Pancreas (tissue), 10 donors: ENCODE results near the gene WDR27. TPM values are rescaled to one million over a fixed set of nuclear protein-coding genes. Genes with fewer than 3 reads are reported as not detected.

Experiments used
- ATAC-seq, 4 donors: fragments of 200-7000 bp; cut with Tn5 transposase; one replicate each; pipeline versions ENCODE4 v1.8.0 to v1.9.1; 2020; ENCODE audit warnings: mild to moderate bottlenecking in 4 of 4, moderate library complexity in 4 of 4
- DNase-seq, 6 donors: peaks; one replicate each; pipeline ENCODE4 v3.0.0-alpha.2; 2020
- FAIRE-seq: peaks from 2 replicates; lab custom pipeline; 2012; peaks lifted over from hg19 to GRCh38; lab: Jason Lieb, UNC
- H3K27ac ChIP-seq, 4 donors: fragments of 200-600 bp; sonication (generic); 1 replicate in 3 of 4; 2 replicates in 1 of 4; pipeline versions ENCODE4 v1.5.0 to v1.8.0; 2020
- H3K27me3 ChIP-seq, 4 donors: fragments of 200-600 bp; one replicate each; pipeline ENCODE4 v1.8.0; 2021
- H3K36me3 ChIP-seq, 3 donors: fragments of 200-600 bp; sonication (generic) in 1 of 3; one replicate each; pipeline versions ENCODE4 v1.5.0 to v1.8.0; 2020 to 2021
- H3K4me1 ChIP-seq, 3 donors: fragments of 200-600 bp; one replicate each; pipeline ENCODE4 v1.8.0; 2021
- H3K4me3 ChIP-seq, 4 donors: fragments of 200-600 bp; sonication (generic) in 2 of 4; one replicate each; pipeline versions ENCODE4 v1.5.0 to v1.8.0; 2020 to 2021
- H3K9me3 ChIP-seq, 4 donors: fragments of 200-600 bp; one replicate each; pipeline ENCODE4 v1.8.0; 2021
- CTCF ChIP-seq, 4 donors: fragments of 200-600 bp; sonication (generic) in 3 of 4; IDR thresholded peaks; one replicate each; pipeline versions ENCODE4 v1.5.0 to v1.8.0; 2021; ENCODE audit warnings: antibody characterized with exemption in 4 of 4
- WGBS, 2 donors: extraction: QIAGEN DNeasy Blood & Tissue Kit; methylation state at CpG; one replicate each; pipeline ENCODE4 v1.1.7; 2013; 5-methylcytosine and 5-hydroxymethylcytosine counted together
- intact Hi-C, 3 donors: fragments of 100-400 bp; cut with DNase I; formaldehyde crosslinking; loops; one replicate each; pipeline versions ENCODE4 v1.11.1 to v1.14.2; 2022
- polyA plus RNA-seq, 2 donors: library from polyadenylated mRNA; stranded (reverse); fragments of 200-250 nt; gene quantifications; one replicate each; pipeline ENCODE4 v1.2.3, GENCODE V29; 2013
- total RNA-seq, 6 donors: library from RNA; stranded (reverse); fragmentation: NEBNext Ultra II Directional in 4 of 6; extraction: Animal tissue kit (Norgen Biotek cat#: 25700) in 4 of 6; gene quantifications; one replicate each; pipeline versions ENCODE4 v1.2.1 to v1.2.4, GENCODE V29; 2021 to 2023
- donor health status: healthy with polysubstance abuse.
- donor health status: DM: no; HTN: no; CAD: no; lungs with moderate emphysema.
- donor health status: DM: no; HTN: no; CAD: no.
- donor health status: control.
- donor health status: control.
- donor health status: Bipolar disorder and iron deficiency.
- donor health status: DM: yes; HTN: yes; CAD: no.
- donor health status: DM: no; HTN: no; CAD: no.
- donor health status: DM: no; HTN: no; CAD: no.
- donor health status: DM: yes; HTN: yes; CAD: no.

The WDR27 gene
- total and polyA plus RNA-seq, 8 donors, result 9.6 to 43.1 (median 16.4) TPM

- no peak overlapping the region for H3K4me3 ChIP-seq
- no peak overlapping the region for H3K27ac ChIP-seq
- no peak for TF ChIP-seq CTCF (IDR thresholded peaks at IDR 0.05)
- intact Hi-C loops, result no loop called here
- H3K9me3 ChIP-seq, result no peaks in the 10 kb centered on the region
- 94% methylated on average over 23 of the region's 23 CpGs for WGBS, 2 donors
- no peaks in the 10 kb centered on the region for H3K27me3 ChIP-seq
- H3K4me1 ChIP-seq, result no peaks in the 10 kb centered on the region
- DNase-seq (peak in 1 of 6 donors; percentile 44), FAIRE-seq (no peak), ATAC-seq (no peak)
- H3K36me3 ChIP-seq, result no peaks in the 10 kb centered on the region
Observed at GRCh38 chr6:169656546-169657283, 45.1 kb downstream of the WDR27 start.

DNA sequence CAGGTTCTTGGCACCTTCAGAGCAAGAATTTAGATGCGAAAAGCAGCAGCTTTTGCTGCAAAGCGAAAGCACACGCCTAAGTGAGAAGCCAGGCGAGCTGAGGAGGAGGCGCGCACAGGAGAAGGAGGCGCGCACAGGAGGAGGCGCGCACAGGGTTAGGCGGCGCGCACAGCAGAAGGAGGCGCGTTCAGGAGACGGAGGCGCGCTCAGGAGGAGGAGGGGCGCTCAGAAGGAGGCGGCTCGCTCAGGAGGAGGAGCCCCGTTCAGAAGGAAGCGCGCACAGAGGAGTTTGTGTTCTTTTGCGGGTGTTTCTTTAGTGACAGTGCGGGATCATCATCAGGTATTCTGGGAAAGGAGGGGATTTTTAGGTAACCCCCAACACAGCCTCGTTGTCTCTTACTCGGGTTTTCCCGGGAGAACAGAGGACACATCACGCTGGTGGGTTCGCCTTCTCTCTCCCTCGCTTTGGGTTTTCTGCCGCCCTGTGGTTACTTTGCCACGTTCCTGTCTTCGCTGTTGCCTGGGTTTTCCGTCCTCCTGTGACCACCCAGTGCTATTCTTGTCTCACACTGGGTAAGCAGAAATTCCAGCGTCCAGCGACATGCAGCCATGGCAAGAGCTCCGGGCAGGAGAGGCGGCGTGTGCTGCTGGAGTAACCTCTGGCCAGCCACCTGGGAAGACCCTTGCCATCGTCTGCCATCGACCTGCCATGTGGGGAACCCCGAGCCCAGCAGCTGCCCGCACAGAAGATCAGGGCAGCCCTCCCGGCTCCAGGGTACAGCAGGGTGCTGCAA, 47.0 kb downstream of the WDR27 start:
- TF ChIP-seq CTCF (IDR thresholded peaks at IDR 0.05), result no peak
- no peaks in the 10 kb centered on the region for H3K9me3 ChIP-seq
- intact Hi-C loops, result no loop called here
- ATAC-seq (peak; percentile 97 to 99 (median 98)), FAIRE-seq (no peak), DNase-seq (peak; percentile 64 to 86 (median 78))
- no peaks in the 10 kb centered on the region for H3K4me1 ChIP-seq
- WGBS, 2 donors, result 42 to 53% methylated on average over 46 of the region's 46 CpGs
- H3K27me3 ChIP-seq, result no peaks in the 10 kb centered on the region
- H3K36me3 ChIP-seq, result no peaks in the 10 kb centered on the region
- peak overlapping the region; percentile 31 to 73 (median 52) for H3K27ac ChIP-seq
- H3K4me3 ChIP-seq, result peak overlapping the region in 3 of 4 donors; percentile 9 to 39 (median 30)

- H3K36me3 ChIP-seq, result no peaks in the 10 kb centered on the region
- ATAC-seq, result peak in 3 of 4 donors; percentile 15 to 30 (median 23)
- no peak for DNase-seq
- H3K27ac ChIP-seq, result no peak overlapping the region
- WGBS, 2 donors, result 65 to 67% methylated on average over 6 of the region's 6 CpGs
- no peaks in the 10 kb centered on the region for H3K4me1 ChIP-seq
- no peak for TF ChIP-seq CTCF (IDR thresholded peaks at IDR 0.05)
- FAIRE-seq, result no peak
- intact Hi-C loops, result no loop called here
- no peaks in the 10 kb centered on the region for H3K9me3 ChIP-seq
- no peak overlapping the region for H3K4me3 ChIP-seq
- H3K27me3 ChIP-seq, result no peaks in the 10 kb centered on the region
Observed at GRCh38 chr6:169653691-169654090, 48.1 kb downstream of the WDR27 start.

DNA sequence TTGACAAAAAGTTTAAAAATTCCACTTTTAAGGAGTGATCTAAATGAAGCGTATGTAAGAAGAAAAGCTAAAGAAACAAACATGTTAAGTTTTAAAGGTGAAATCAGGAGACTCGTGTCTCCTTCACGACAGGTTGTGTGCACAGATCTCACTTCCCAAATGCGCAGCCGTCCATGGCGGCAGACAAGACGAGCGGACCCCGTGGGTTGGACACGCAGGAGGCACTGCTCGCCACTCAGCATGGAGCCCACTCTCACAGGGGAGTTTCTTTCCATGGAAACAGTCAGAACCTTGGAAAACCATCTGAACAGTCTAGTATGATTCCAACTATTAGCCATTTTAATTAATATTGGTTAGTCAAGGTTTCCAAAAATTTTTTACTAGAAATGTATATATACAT, 48.9 kb downstream of the WDR27 start:
- ATAC-seq, result no peak
- Histone ChIP-seq H3K27me3 (no peaks in the 10 kb centered on the region), H3K4me3 (no peak overlapping the region), H3K36me3 (no peaks in the 10 kb centered on the region), H3K9me3 (no peaks in the 10 kb centered on the region), H3K27ac (no peak overlapping the region), H3K4me1 (no peaks in the 10 kb centered on the region)
- TF ChIP-seq CTCF (IDR thresholded peaks at IDR 0.05), result no peak
- intact Hi-C loops, result no loop called here
- WGBS, 2 donors, result 93 to 96% methylated on average over 11 of the region's 11 CpGs
- FAIRE-seq, result no peak
- DNase-seq, result no peak
